NK-92 treated with Interleukin-12 subunit alpha and Interleukin-12 subunit beta, amount 100 ng/mL, for 24 hours (cell line): Measurements from ENCODE around the gene ROBO1.

Source experiments
- DNase-seq: peaks from one replicate; lab custom pipeline; 2025; lab: John Stamatoyannopoulos, UW

Gene ROBO1

DNA sequence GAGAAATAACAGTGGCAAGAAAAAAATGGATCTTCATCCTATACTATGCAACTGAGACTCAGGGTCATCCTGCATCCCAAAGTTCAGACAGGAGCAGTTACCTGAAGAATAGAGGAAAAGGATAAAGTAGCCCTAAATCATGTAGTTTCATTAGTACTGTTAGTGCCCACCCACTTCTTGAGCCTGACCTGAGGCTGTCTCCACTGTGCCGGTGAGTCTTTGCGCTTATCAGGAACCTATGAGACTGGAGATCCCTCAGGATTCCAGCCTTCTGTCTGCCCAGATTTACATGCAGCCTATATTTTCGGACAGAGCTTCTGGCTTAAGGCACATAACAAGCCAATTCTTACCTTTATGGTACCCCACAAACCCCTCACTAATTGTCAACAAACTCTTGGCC, 791.6 kb downstream of the ROBO1 start:
- no peak for DNase-seq

DNA sequence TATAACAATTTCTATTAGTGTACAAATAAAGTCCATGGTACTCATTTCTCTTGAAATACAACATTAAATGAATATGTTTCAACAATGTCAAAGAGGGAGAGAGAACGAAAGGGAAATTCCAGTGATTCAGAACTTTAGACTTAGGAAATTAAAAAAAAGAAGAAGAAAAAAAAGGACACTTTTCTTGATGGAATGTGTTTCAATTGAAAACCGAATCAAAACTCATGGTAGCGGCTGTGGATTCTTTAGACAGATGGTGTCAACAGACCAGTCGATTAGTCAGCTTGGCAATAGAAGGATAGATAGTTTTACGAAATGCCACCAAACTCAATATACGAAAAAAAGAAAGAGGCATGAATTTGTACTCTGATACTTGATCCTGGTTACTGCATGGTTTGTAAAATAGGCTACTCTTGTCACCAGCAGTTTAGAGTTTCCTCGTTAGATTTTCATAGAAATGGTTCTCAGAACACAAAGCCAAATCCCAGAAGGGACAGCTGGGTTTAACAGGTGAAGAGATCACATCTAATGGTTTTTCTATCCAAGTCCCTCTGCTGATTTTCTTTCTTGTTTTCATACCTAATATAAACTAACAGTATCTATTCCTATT, 793.5 kb downstream of the ROBO1 start:
- DNase-seq = no peak

DNA sequence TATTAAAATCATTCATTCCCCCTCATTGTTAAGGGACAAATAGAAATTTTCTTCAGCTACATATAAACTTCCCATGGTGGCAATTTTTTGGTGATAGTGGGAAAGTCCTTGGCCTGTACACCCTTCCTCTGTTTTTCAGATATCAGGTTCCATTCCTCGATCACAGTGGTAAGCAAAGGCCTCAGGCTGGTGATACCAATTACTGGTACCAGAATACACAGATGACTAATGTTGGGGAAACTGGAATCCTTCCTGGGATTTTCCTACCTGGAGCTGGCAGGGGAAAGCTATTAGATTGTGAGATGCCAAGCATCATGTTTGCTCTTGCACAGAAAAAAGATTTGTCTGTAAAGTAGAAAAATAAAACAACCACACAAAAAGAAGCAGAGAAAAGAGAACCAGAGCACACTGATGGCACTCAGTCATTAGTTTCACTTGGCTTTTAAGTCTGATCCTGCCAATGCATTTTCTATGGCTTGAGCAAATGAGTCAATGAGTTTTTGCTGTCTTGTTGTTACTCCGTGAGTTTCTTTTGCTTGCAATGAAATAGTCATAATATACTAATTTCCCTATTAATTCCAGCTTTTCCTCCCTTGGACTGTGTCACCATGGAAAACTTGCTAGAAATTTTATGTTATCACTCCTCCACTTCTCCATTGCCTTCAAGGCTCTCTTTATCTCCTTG, 795.0 kb downstream of the ROBO1 start:
- no peak for DNase-seq

DNA sequence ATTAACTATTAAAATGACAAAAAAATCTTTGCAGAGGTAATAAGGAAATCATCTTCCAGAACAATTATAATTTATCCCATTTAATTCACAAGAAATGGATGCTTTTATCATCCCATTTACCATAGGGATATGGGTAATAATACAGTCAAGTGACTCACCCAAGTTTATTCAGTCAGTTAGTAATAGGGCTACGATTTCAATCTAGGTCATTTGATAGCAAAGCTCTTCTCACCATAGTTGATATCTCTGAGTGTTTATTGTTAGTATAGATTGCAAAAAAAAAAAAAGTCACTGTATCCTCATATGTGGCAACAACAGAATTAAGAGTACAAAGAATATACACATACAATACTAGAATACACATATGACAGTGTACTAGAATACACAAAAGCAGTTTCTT, 797.1 kb downstream of the ROBO1 start:
- no peak for DNase-seq

DNA sequence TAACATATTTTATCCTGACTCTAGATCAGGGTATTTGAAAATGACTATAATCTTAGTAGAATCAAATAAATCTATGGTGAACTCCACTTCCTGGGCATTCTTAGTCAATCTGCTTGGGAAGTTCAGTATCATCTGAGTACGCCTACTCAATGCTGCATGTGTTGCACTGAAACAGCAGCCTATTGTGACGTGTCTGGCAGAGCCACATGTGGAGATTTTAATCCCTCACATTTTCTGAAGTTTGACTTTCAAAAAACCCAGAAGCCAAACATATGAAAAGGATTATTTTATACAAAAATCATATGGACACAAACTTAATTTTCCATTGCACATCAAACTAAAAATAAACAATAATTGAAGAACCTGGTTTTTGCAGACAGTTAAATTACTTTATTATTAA, 798.3 kb downstream of the ROBO1 start:
- no peak for DNase-seq

DNA sequence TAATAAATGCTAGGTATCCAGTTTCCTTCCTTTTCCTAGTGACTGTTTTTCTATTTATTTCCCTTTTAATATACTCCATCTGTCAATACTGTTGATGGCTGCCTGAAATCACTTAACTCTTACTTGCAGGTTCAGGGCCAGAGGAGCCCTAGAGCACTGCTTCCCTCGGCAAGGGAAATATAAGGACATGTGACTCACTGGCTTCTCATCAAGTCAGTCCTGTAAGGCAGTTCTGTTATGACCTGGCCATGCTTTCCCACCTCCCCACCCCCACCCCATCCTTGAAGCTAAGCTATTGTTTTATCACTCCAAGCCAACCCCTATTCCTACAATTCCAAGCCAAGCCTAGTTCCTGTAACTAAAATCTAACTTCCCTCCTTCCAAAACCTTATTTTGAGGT, 800.7 kb downstream of the ROBO1 start:
- DNase-seq = no peak

DNA sequence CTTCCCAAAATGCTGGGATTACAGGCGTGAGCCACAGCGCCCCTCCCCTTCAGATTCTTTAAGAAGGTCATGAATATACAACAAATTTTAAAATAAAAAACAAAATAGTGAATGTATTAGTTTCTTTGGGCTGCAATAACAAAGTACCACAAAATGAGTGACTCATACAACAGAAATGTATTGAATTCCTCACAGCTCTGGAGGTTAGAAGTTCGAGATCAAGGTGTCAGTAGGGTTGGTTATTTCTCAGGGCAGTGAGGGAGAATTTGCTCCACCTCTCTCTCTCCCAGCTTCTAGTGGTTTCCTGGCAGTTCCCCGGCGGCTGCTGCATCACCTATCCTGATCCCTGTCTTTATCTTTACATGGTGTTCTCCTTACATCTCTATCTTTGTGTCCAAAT, 804.0 kb downstream of the ROBO1 start:
- no peak for DNase-seq

DNA sequence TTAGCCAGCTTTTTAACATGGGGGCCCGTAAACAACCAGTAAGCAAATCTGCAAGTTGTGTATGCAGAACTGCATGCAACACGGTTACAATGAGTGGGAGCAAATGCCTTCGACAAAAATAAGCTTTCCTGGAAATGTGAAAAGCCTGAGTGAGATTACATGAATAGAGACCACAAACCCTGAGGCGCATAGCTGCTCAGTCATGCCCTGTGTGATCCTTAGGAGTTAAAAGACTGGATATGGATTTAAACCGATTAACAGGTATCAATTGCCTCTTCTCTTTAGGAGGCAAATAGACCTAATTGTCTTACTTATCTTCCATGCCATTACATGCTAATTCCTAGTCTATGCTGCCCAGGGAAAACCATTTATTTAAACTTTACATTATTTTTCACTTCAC, 810.3 kb downstream of the ROBO1 start:
- DNase-seq = no peak

DNA sequence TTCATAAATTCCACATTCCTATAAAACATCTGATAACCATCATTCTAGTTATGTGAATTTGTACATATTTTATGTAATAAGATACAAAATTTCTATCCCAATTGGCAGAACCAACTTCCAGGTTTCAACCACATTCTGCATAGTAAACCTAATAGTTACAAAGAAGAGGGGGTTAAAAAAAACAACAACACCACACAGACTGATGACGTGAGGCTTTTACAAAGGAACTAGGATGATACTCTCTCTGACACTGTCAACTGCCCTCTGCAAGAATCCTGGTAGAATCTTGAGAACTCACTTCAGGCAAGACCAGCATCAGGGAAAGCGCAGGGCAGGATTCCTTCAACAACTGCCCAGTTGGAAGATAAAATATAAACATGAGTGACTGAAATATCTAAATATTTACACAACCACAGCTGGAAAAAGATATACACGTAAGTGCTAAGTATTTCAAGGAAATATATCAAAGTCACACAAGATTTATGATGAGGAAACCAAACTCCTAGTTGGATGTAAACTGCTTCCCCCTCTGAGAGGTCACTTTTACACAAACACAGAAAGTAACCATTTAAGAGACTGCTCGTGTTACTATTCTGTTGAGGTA, 816.4 kb downstream of the ROBO1 start:
- DNase-seq = no peak

DNA sequence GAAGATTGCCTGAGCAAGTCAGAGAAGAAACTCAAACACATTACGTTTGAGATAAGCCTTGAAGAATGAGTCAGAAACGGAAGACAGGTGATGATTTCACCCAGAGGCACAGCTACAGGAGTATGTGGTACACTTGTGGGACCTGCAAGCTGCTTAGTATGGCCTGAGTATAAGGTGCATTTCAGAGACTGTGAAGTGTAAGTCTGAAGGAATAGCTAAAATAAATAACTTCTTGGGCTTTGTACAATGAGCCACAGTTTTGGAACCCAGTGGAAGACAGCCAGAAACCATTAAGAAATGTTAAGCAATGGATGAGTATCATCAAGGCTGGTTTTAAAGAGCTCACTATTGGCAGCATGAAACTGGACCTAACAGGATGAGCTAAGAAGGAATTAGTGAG, 826.2 kb downstream of the ROBO1 start:
- DNase-seq = no peak

DNA sequence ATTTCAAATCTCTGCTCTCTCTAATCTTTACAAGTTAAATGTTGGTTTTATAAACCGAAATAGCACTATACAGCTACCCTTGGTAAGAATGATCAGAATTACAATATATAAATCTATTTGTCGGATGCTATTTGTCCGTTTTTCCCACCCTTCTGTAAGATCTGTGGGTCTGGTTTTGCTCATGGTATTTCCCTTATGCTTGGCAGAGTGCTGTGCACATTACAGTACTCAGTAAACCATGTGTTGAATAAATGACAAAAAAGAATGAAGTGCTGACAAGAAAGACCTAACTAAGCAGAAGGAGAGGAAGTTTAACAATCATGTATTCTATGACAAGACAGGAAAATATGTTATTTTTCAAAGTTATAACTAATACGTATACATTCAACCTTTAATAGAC, 827.2 kb downstream of the ROBO1 start:
- DNase-seq = no peak

DNA sequence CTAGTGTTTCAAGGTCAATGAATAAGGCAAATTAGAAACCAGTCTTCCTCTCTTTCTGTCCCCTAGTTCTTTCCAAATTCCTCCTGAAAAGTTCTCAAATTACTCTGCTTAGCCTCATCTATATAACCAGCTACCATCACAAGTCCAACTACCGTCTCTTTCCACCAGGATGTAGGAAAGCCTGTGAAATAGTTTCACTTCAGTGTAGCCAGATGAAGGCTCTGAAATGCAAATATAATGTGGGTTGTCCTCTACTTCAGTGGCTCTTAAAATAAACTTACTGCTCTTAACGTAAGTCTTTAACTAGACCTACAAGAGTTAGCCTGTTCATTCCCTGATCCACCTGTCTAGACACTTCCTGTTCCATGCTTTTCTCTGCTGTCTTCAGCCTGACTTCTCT, 827.7 kb downstream of the ROBO1 start:
- no peak for DNase-seq

DNA sequence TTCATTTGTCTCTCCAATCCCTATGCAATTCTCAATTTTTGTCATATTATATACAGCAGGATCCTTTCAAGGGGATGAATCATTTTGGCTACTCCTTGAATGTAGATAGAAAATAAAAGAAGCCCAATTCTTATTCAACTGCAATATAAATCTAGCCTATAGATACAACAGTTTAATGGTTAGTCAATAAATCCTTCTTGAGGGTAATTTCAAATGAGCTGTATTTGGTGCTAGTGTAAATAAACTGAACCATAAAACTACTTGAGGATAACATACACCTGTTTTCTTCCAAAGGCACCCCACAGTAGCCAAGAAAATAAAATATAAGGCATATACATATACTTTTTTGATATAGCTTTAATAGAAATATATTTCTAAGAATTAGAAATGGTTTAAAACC, 830.3 kb downstream of the ROBO1 start:
- DNase-seq = no peak

DNA sequence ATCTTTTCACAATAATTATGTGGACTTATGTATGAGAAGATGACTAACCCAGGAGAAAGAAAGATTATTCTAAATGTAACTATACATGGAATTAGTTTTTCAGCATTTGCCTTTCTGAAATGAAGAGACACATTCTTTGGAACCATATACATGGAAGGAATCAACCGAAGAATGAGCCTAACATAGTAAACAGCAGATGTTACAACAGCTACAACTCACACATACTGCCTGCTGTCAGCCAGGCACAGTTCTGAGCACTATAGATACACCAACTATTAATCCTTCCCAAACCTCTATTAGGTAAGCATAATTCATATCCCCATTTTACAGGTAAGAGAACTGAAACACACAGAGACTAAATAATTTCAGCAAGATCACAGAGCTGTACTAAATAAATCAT, 840.0 kb downstream of the ROBO1 start:
- DNase-seq = no peak

DNA sequence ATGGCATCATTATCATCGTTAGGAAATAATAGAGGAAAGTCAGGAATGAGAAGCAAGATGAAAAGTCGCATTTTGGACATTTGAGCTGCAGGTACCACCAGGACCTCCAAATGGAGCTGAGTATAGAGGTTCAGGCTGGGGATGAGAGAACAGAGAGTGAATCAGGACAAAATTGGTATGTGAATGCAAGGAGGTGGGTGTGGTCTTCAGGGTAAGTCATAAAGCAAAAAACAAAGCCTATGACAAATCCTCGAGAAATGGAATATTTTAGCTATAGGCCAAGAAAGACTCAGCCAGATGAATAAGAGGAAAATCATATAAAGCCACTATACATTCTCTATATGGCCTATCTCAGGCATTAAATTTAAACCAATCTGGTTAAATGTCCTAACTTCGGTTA, 841.3 kb downstream of the ROBO1 start:
- no peak for DNase-seq

DNA sequence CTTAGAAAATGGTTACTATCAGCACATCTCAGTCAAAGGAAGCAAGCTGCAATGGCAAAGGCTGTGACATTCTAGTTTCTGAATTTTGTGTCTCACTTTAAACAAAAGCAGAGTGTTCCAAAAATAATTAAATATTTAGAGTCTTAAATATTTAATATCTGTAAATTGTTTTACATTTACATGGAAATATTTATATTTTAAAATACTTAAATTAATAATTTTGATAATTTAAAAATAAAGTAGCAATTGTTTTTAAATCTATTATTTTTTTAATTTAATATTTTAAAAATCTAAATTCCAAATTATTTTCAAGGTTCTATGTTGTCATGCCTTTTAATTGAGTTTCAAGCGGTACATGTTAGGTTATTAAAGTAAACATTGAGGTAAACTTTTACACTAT, 843.1 kb downstream of the ROBO1 start:
- DNase-seq = no peak

DNA sequence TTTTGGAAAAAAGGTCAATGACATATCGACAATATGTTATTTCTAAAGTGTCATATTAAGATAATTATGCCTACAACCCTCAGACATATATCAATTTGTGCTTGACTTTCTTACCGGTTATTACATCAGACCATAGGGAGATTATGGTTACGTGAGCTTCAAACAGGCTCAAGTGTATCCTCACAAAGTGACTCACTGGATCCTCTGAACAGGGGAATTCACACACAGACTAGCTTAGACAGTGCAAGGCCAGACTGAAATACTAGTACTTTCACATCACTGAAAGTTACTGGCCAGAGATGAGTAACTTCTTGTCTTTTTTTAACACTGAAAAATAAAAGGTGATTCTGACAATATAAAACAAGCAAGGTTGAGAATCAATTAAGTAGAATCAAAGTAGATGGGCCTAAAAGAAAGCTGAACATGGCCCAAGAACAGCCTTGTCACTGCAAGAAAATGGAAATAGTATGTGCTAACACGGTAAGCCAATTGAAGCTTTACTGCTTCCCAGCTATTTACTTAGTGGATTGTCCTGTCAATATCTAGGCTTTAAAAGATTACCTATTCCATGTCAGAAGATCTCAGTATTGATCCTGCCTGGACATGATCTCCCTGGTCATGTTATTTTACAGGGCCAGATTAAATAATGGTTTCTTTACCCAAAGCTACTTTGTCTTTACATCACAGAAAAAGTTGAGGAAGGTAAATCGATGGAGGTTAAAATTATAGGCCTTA, 848.6 kb downstream of the ROBO1 start:
- no peak for DNase-seq

DNA sequence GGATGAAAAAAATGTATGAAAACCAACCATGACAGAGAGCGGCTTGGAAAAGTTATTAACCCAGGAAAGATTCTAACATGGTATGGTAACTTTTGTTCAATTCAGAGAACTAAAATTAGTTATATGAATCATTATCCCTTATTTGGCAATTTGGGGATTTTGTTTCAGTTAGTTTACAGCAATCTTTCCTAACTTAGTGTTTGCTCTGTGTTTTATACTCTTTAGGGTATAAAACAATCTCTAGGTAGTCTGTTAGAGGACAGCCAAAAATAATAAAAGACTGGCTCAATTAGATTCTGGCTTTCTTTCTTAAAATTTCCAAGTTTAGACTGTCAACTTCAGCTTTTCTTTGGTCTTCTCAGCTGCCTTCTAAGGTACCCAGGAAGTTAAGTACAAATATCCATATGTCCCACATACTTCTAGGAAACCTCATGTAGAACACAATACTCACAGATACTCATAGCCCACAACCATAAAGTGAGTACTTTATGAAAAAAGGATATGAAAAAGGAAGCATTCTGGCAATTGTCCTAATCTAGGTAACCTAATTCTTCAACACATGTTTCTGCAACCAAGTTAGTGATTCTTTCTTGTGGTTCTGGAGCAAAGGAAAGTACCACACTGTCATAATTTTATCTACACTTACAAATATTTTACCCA, 849.3 kb downstream of the ROBO1 start:
- no peak for DNase-seq

DNA sequence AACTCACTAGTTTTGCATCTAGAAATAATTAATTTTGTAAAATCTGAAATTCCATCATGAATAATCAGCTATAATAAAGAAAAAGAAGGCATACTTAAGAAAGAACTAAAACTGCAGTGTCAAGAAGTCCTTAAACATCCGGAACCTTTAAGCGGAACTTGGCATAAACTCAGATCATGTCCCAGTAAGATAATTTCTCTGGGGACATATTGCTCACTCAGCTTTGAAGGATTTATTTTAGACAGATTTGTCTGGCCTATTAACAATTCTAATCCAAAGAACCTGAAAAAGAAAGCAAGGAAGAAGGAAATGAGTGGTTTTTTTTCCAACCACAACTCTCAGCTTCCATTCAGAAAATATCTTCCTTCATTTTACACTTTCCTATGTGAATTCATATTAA, 850.3 kb downstream of the ROBO1 start:
- DNase-seq = no peak

DNA sequence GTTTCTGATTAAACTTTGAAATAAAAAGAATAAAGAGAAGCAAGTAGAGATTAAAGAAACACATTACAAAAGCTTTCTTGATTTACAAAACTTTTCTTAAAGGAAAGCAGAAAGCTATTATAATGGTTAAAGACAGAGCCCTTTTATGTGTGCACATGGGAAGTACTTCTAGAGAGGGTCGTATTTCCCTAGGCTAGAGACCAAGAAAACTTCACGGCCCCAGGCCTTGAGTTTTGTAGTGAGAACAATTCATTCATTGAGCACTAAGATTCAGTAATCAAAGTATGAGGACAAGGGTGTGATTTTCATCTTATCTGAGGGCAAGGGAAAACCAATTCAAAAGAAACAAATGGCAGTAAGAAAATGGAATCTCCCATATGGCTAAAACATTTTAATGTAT, 854.1 kb downstream of the ROBO1 start:
- no peak for DNase-seq

DNA sequence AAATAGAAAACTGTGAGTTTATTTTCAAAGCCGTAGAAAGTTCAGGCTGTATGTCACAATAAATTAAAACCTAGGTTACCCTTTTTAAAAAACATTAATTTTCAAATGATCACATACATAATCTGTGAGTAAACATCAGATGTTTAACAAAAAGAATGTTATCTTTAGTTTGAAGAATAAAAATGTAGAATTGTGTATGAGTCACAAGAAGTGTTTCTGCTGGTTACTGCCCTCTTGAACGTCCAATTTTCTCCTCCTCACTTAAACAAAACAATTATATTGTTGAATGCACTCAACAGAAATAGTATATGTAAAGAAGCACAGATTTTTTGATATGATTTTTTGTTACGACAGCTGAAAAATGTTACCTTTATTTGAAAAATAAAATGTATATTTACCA, 855.1 kb downstream of the ROBO1 start:
- DNase-seq = no peak

DNA sequence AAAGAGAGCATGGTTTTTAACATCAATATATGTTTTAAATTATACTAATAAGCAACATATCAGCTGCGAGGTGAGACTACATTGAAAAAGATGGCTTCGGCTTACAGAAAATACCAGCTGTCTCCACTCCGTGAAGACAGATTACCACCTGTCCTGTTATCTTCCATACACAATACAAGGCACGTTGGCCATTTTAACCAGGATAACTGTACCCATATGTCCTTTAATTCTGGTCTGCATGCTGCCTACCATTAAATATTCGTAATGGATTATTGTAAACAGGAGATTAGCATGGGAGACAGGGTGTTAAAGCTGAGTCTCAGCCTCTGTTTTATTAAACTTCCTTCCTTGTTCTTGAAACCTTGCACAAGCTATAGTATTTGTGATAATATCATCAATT, 855.5 kb downstream of the ROBO1 start:
- DNase-seq = no peak

DNA sequence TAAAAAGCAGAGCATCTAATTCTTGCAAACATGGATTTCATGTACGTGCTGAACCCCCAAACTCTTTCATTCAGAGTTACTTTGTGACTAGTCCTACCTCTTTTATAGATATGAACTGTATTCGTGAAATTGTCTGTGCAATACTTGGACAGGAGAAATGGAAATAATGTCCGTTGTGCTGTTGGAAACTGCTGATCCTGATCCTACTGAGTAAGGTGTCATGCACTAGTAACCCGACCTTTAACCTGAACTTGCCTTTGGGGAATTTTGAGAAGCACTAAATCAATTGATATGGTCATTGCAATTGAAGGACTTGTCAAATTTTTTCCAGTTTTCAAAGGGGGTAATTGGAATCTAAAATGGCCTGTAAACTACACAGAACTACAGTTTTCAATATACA, 856.4 kb downstream of the ROBO1 start:
- DNase-seq = no peak
